ENCODE data around the gene PDE4B. TPM values are rescaled to one million over a fixed set of nuclear protein-coding genes. Genes with fewer than 3 reads are reported as not detected.

The PDE4B gene
- total and polyA plus RNA-seq, 9 of the 15 experiments (the other 6 are each of a cell fraction or from before 2014, with no cell fraction given): 0.09 TPM; not detected in 8

GRCh38 chr1:66354311-66355201 is 561.9 kb downstream of the PDE4B start (continued):
- TF ChIP-seq ELK1 (CRISPR knock-in tag; IDR thresholded peaks at IDR 0.05) (no peak), ZNF253 (CRISPR knock-in tag; conservative IDR thresholded peaks at IDR 0.05) (no peak), SIX5 (IDR thresholded peaks at IDR 0.05; ENCODE audit: borderline replicate concordance in 1 of 2, insufficient read depth in 1 of 2, low read depth in 1 of 2, low read length in 2 of 2) (no peak), POLR2H (tag; IDR thresholded peaks at IDR 0.05; ENCODE audit: low read depth) (no peak), MNT (conservative IDR thresholded peaks at IDR 0.05) (no peak)

GRCh38 chr1:66355756-66356155 is 563.1 kb downstream of the PDE4B start:
- no peaks in the 10 kb centered on the region for H4K20me1 ChIP-seq (replicated peaks; ENCODE audit: control insufficient read depth, insufficient read depth, low read length)
- WGBS (ENCODE audit: insufficient coverage, low coverage, missing lambda C conversion rate): 0% methylated on average over 1 of the region's 1 CpG
- BruUV-seq (replicated peaks): no TSS peak
- H3K9me3 ChIP-seq (replicated peaks; ENCODE audit: control insufficient read depth, insufficient read depth, low read depth, low read length): no peaks in the 10 kb centered on the region
- no peak overlapping the region for H3K4me3 ChIP-seq
- H3K79me2 ChIP-seq (ENCODE audit: control insufficient read depth, insufficient read depth, low read length): no peaks in the 10 kb centered on the region
- FAIRE-seq (no peak), ATAC-seq (no peak), DNase-seq (ENCODE audit: extremely low read depth in 1 of 4, low spot score in 3 of 4) (no peak)
- H3K36me3 ChIP-seq (ENCODE audit: control insufficient read depth, insufficient read depth, low read length): no peaks in the 10 kb centered on the region
- no peak overlapping the region for H3K27ac ChIP-seq (ENCODE audit: extremely low read depth, low read depth, low read length)
- H3K4me2 ChIP-seq (ENCODE audit: insufficient read depth, low read length): no peak overlapping the region
- 0 out of 5 replicates have a peak, but pooled peaks cover 0 to 4% of the 10 kb centered on the region in 2 experiments for H3K27me3 ChIP-seq (ENCODE audit: control insufficient read depth in 2 of 2, insufficient read depth in 2 of 2, low read length in 2 of 2)
- intact Hi-C loops (cut with micrococcal nuclease): no loop called here
- no peaks in the 10 kb centered on the region for H3K4me1 ChIP-seq (replicated peaks in 1 of 2; ENCODE audit: control insufficient read depth in 2 of 2, insufficient read depth in 2 of 2, low read length in 2 of 2)
- H3K9ac ChIP-seq (ENCODE audit: insufficient read depth in 1 of 2, low read depth in 2 of 2, low read length in 2 of 2): no peak overlapping the region
- no peaks in the 10 kb centered on the region for H3K9me1 ChIP-seq (ENCODE audit: control insufficient read depth, insufficient read depth, low read length)
- no peak overlapping the region for H2AFZ ChIP-seq (ENCODE audit: low read depth, low read length)
- POLR2A ChIA-PET: no interaction called here
- TF ChIP-seq JUNB (CRISPR knock-in tag; conservative IDR thresholded peaks at IDR 0.05) (no peak), ZSCAN32 (CRISPR knock-in tag; IDR thresholded peaks at IDR 0.05) (no peak), ASH1L (IDR thresholded peaks at IDR 0.05; ENCODE audit: borderline replicate concordance, low read depth, partially characterized antibody) (no peak), GABPA (tag; conservative IDR thresholded peaks at IDR 0.05; ENCODE audit: low read depth) (no peak), E2F4 (CRISPR knock-in tag; IDR thresholded peaks at IDR 0.05; ENCODE audit: low read depth) (no peak)
- CTCF ChIA-PET (ENCODE audit: low intra/inter-chr PET ratio): no interaction called here
- in situ Hi-C loops (cut with MboI): no loop called here
